Spleen (tissue), 7 donors: ENCODE results near the gene PHYKPL.

Source experiments
- CTCF ChIP-seq, 11 experiments: fragments of 200-600 bp in 7 of 11; fragments of 450-650 bp in 4 of 11; sonication (generic) in 4 of 11; IDR thresholded peaks in 8 of 11; conservative IDR thresholded peaks in 3 of 11; 1 replicate in 7 of 11; 2 replicates in 4 of 11; pipeline versions ENCODE4 v1.4.0 to v1.8.0; 2016 to 2021; ENCODE audit warnings: antibody characterized with exemption in 11 of 11, inconsistent platforms in 4 of 11, mild to moderate bottlenecking in 1 of 11
- POLR2A ChIP-seq, 3 donors: fragments of 450-650 bp; IDR thresholded peaks; one replicate each; pipeline ENCODE4 v1.5.1; 2017; ENCODE audit warnings: antibody characterized with exemption in 3 of 3, mild to moderate bottlenecking in 1 of 3
- donor health status: DM: no; HTN: no; CAD: no; lungs with moderate emphysema.
- donor health status: DM: no; HTN: no; CAD: no.
- donor health status: DM: no; HTN: no; CAD: no.

- TF ChIP-seq CTCF (IDR thresholded peaks at IDR 0.05 in 8 of 11, conservative IDR thresholded peaks at IDR 0.05 in 3 of 11) (no peak), POLR2A (IDR thresholded peaks at IDR 0.05) (no peak)
These were observed 38.6 kb downstream of the PHYKPL start for GRCh38 chr5:178194026-178194425.
